GM12878 (cell line): ENCODE measurements around the gene GSX1. TPM values are rescaled to one million over a fixed set of nuclear protein-coding genes. Genes with fewer than 3 reads are reported as not detected.

ENCODE experiments used
- ATAC-seq: fragments of 200-7000 bp; cut with Tn5 transposase; 3 replicates; pipeline ENCODE4 v1.9.1; 2020; ENCODE audit warnings: mild to moderate bottlenecking, moderate library complexity
- BruUV-seq: library from RNA; stranded (reverse); fragments of 400-500 nt; replicated peaks from 2 replicates; lab custom pipeline; 2021; lab: Mats Ljungman, UMichigan
- CTCF ChIA-PET: fragments of 300-600 bp; sonication (Branson Sonifier 250); formaldehyde crosslinking; extraction: SDS; loops from one replicate; lab custom pipeline; 2021; ENCODE audit warnings: inconsistent platforms; lab: Yijun Ruan, JAX
- POLR2A ChIA-PET: fragments of 350-600 bp; formaldehyde crosslinking; extraction: SDS; loops from one replicate; lab custom pipeline; 2021; ENCODE audit warnings: inconsistent platforms; lab: Charles Lee
- RAD21 ChIA-PET: fragments of 300-600 bp; sonication (Branson Sonifier 250); formaldehyde crosslinking; loops from one replicate; lab custom pipeline; 2023; ENCODE audit warnings: antibody characterized with exemption; ENCODE audit not compliant: unreplicated experiment; lab: Charles Lee
- SMC1A ChIA-PET: fragments of 300-600 bp; sonication (Branson Sonifier 250); formaldehyde crosslinking; loops from one replicate; lab custom pipeline; 2023; ENCODE audit not compliant: unreplicated experiment, uncharacterized antibody; lab: Charles Lee
- DNase-seq: peaks from one replicate; pipeline ENCODE4 v3.0.0-alpha.2; 2011; ENCODE audit warnings: low read depth, low spot score
- FAIRE-seq: peaks from 3 replicates; lab custom pipeline; 2011; peaks lifted over from hg19 to GRCh38; lab: Jason Lieb, UNC
- H2AFZ ChIP-seq: 2 replicates; pipeline ENCODE4 v1.6.0; 2011; ENCODE audit warnings: low read depth, low read length, control low read depth; ENCODE audit not compliant: control insufficient read depth
- H3K27ac ChIP-seq: 2 replicates; pipeline ENCODE4 v1.5.1; 2011; ENCODE audit warnings: control low read depth; ENCODE audit not compliant: control insufficient read depth, insufficient read depth
- H3K27me3 ChIP-seq, 2 experiments: replicated peaks in 1 of 2; 2 replicates each; pipeline versions ENCODE4 v1.6.0 to v1.6.1; 2011; ENCODE audit warnings: low read length in 1 of 2; ENCODE audit not compliant: control insufficient read depth in 2 of 2, insufficient read depth in 2 of 2
- H3K36me3 ChIP-seq, 2 experiments: 2 replicates each; pipeline ENCODE4 v1.5.1; 2011; ENCODE audit warnings: low read length in 1 of 2; ENCODE audit not compliant: control insufficient read depth in 2 of 2, insufficient read depth in 2 of 2
- H3K4me1 ChIP-seq: 2 replicates; pipeline ENCODE4 v1.6.1; 2011; ENCODE audit warnings: mild to moderate bottlenecking, low read length, moderate library complexity, mixed read lengths; ENCODE audit not compliant: control insufficient read depth, insufficient read depth
- H3K4me2 ChIP-seq: 2 replicates; pipeline ENCODE4 v1.6.0; 2011; ENCODE audit warnings: control low read depth; ENCODE audit not compliant: control insufficient read depth, insufficient read depth
- H3K4me3 ChIP-seq: fragments of 200-600 bp; sonication (generic); 2 replicates; pipeline ENCODE4 v1.5.1; 2016
- H3K79me2 ChIP-seq: 2 replicates; pipeline ENCODE4 v1.6.0; 2011; ENCODE audit warnings: low read length; ENCODE audit not compliant: control insufficient read depth, insufficient read depth
- H3K9ac ChIP-seq: 2 replicates; pipeline ENCODE4 v1.8.0; 2011; ENCODE audit warnings: low read length, control low read depth, mixed read lengths; ENCODE audit not compliant: control insufficient read depth, insufficient read depth
- H3K9me3 ChIP-seq: replicated peaks from 3 replicates; pipeline ENCODE4 v1.5.1; 2011; ENCODE audit warnings: mild to moderate bottlenecking, low read length; ENCODE audit not compliant: control insufficient read depth, insufficient read depth
- H4K20me1 ChIP-seq: 2 replicates; pipeline ENCODE4 v1.6.0; 2011; ENCODE audit not compliant: control insufficient read depth, insufficient read depth
- PML ChIP-seq: IDR thresholded peaks from 2 replicates; pipeline ENCODE4 v1.6.1; 2012; ENCODE audit warnings: low read length, inconsistent platforms
- ZBED1 ChIP-seq: IDR thresholded peaks from 2 replicates; pipeline ENCODE4 v1.6.1; 2016; ENCODE audit warnings: borderline replicate concordance
- ZNF592 ChIP-seq: fragments of 450-650 bp; IDR thresholded peaks from 2 replicates; pipeline ENCODE4 v1.6.1; 2017; ENCODE audit warnings: mild to moderate bottlenecking, moderate library complexity
- WGBS: methylation state at CpG from one replicate; pipeline ENCODE4 v1.1.6; 2016; ENCODE audit warnings: low lambda C conversion rate; ENCODE audit not compliant: insufficient replicate concordance, insufficient coverage; ENCODE audit errors: missing lambda C conversion rate; 5-methylcytosine and 5-hydroxymethylcytosine counted together
- in situ Hi-C: fragments of 300-500 bp; cut with MboI; formaldehyde crosslinking; loops from 9 replicates; pipeline ENCODE4 v1.14.3; 2018; ENCODE audit warnings: mixed read lengths
- intact Hi-C: fragments of 100-400 bp; cut with micrococcal nuclease; formaldehyde crosslinking; loops from one replicate; pipeline ENCODE4 v1.14.2; 2022; ENCODE audit not compliant: unreplicated experiment
- polyA plus RNA-seq, 11 experiments: library from polyadenylated mRNA; depleted of rRNA in 4 of 11; unstranded in 6 of 11; stranded (reverse) in 5 of 11; fragments of >200 nt; fragmentation: Nextera tagmentation in 4 of 11; fragmentation: Illumina TruSeq in 1 of 11; extraction: Ambion mirVana in 4 of 11; extraction: Trizol in 1 of 11; gene quantifications; 1 replicate in 1 of 11; 2 replicates in 10 of 11; pipeline versions ENCODE4 v1.2.1 to v1.2.3, GENCODE V29; 2011 to 2016; ENCODE audit warnings: inconsistent platforms in 2 of 11, missing spikeins in 2 of 11, low read depth in 1 of 11
- total RNA-seq, 4 experiments: library from RNA; depleted of rRNA in 3 of 4; stranded (reverse); fragments of >200 nt in 3 of 4; fragmentation: Illumina TruSeq in 1 of 4; extraction: Trizol in 1 of 4; gene quantifications; 2 replicates each; pipeline versions ENCODE4 v1.2.1 to v1.2.3, GENCODE V29; 2013 to 2021

The GSX1 gene
- total and polyA plus RNA-seq, 10 of the 15 experiments (the other 5 are each of a cell fraction or from before 2014, with no cell fraction given): not detected

- 0 out of 2 replicates have a peak, but pooled peaks have one; percentile 12 for TF ChIP-seq ZNF592
Measured at GRCh38 chr13:27826379-27827353, 34.4 kb downstream of the GSX1 start (continued).

GRCh38 chr13:27827646-27828045 is 35.4 kb downstream of the GSX1 start:
- CTCF ChIA-PET: interaction anchor here (0.7 to 8.7 kb wide), 26 partner anchors 9 to 971 kb away, joined by 3 to 360 read pairs (median 6); partner anchors contain the start of gene URAD
- H3K9me3 ChIP-seq: no peaks in the 10 kb centered on the region
- no peak overlapping the region for H3K4me2 ChIP-seq
- H3K9ac ChIP-seq: no peak overlapping the region
- POLR2A ChIA-PET: interaction anchor here (0.6 kb wide), 1 partner anchor 167 kb away, joined by 4 read pairs; no protein-coding TSS in a partner anchor
- no peak overlapping the region for H3K27ac ChIP-seq
- FAIRE-seq (no peak), ATAC-seq (no peak), DNase-seq (no peak)
- BruUV-seq: no TSS peak
- no peaks in the 10 kb centered on the region for H3K4me1 ChIP-seq
- H3K79me2 ChIP-seq: no peaks in the 10 kb centered on the region
- RAD21 ChIA-PET: interaction anchor here (0.8 to 7.6 kb wide), 11 partner anchors 127 to 881 kb away, joined by 3 to 163 read pairs (median 6); no protein-coding TSS in a partner anchor
- WGBS: 58% methylated on average over 4 of the region's 4 CpGs
- SMC1A ChIA-PET: interaction anchor here (0.7 to 7.8 kb wide), 20 partner anchors 11 to 842 kb away, joined by 3 to 112 read pairs (median 6); no protein-coding TSS in a partner anchor
- no peak overlapping the region for H2AFZ ChIP-seq
- no peak overlapping the region for H3K4me3 ChIP-seq
- H3K36me3 ChIP-seq: no peaks in the 10 kb centered on the region
- in situ Hi-C loops: loop anchor here (5.0 kb wide), 3 partner anchors 155 to 845 kb away; no protein-coding TSS in a partner anchor
- intact Hi-C loops: loop anchor here (5.0 kb wide), 1 partner anchor 840 kb away; no protein-coding TSS in a partner anchor
- TF ChIP-seq PML: no peak
- TF ChIP-seq ZBED1: no peak
- no peaks in the 10 kb centered on the region; the same call in 1 of the 2 replicates for H4K20me1 ChIP-seq
- peaks cover 2 to 6% of the 10 kb centered on the region in 2 experiments for H3K27me3 ChIP-seq
